Endothelial cell of umbilical vein (primary cell): ENCODE measurements around the gene MTREX. TPM values are rescaled to one million over a fixed set of nuclear protein-coding genes. Genes with fewer than 3 reads are reported as not detected.

Experiments used
- BruUV-seq: library from RNA; stranded (reverse); fragments of 400-500 nt; replicated peaks from 2 replicates; lab custom pipeline; 2021; lab: Mats Ljungman, UMichigan
- CTCF ChIA-PET: fragments of 300-600, 350-600 bp; sonication (Branson Sonifier 250); formaldehyde crosslinking; loops from one replicate; lab custom pipeline; 2021; ENCODE audit warnings: antibody characterized with exemption, inconsistent platforms; lab: Charles Lee
- POLR2A ChIA-PET: fragments of 300-600, 350-600 bp; sonication (Branson Sonifier 250); formaldehyde crosslinking; loops from one replicate; lab custom pipeline; 2021; ENCODE audit warnings: antibody characterized with exemption, inconsistent platforms; lab: Charles Lee
- DNase-seq: peaks from one replicate; pipeline ENCODE4 v3.0.0-alpha.2; 2011; ENCODE audit warnings: low read depth, low spot score
- FAIRE-seq: peaks from 2 replicates; lab custom pipeline; 2011; peaks lifted over from hg19 to GRCh38; lab: Jason Lieb, UNC
- H2AFZ ChIP-seq: 2 replicates; pipeline ENCODE4 v1.6.0; 2012; ENCODE audit warnings: low read depth, low read length, control low read depth, inconsistent platforms
- H3K27ac ChIP-seq: 2 replicates; pipeline ENCODE4 v1.5.1; 2011; ENCODE audit warnings: low read depth, mild to moderate bottlenecking, control low read depth, low read length, moderate library complexity; ENCODE audit not compliant: insufficient read depth
- H3K27me3 ChIP-seq, 2 experiments: 2 replicates each; pipeline versions ENCODE4 v1.6.0 to v1.6.1; 2011; ENCODE audit warnings: low read length in 2 of 2, mixed read lengths in 1 of 2; ENCODE audit not compliant: control insufficient read depth in 2 of 2, insufficient read depth in 2 of 2
- H3K36me3 ChIP-seq, 2 experiments: 2 replicates in 1 of 2; 3 replicates in 1 of 2; pipeline ENCODE4 v1.5.1; 2011; ENCODE audit warnings: low read length in 2 of 2, mild to moderate bottlenecking in 1 of 2, moderate library complexity in 1 of 2; ENCODE audit not compliant: control insufficient read depth in 2 of 2, insufficient read depth in 2 of 2; ENCODE audit errors: extremely low read depth in 1 of 2
- H3K4me1 ChIP-seq: 3 replicates; pipeline ENCODE4 v1.5.1; 2011; ENCODE audit warnings: mild to moderate bottlenecking, low read length; ENCODE audit not compliant: control insufficient read depth, insufficient read depth; ENCODE audit errors: extremely low read depth
- H3K4me2 ChIP-seq: 2 replicates; pipeline ENCODE4 v1.6.1; 2011; ENCODE audit warnings: low read length, control low read depth, mixed read lengths; ENCODE audit not compliant: insufficient read depth
- H3K4me3 ChIP-seq, 3 experiments: fragments of 200-600 bp in 1 of 3; sonication (generic), shearing (Covaris generic) in 1 of 3; replicated peaks in 1 of 3; 2 replicates each; pipeline ENCODE4 v1.5.1; 2011 to 2016; ENCODE audit warnings: control low read depth in 3 of 3, low read length in 3 of 3, mild to moderate bottlenecking in 2 of 3, inconsistent platforms in 1 of 3, low read depth in 1 of 3, moderate library complexity in 1 of 3; ENCODE audit not compliant: insufficient read depth in 1 of 3
- H3K79me2 ChIP-seq: 2 replicates; pipeline ENCODE4 v1.6.0; 2012; ENCODE audit warnings: low read length, inconsistent platforms; ENCODE audit not compliant: control insufficient read depth, insufficient read depth
- H3K9ac ChIP-seq: replicated peaks from 2 replicates; pipeline ENCODE3; 2011; ENCODE audit warnings: low read length, control low read depth; ENCODE audit not compliant: insufficient read depth; ENCODE audit errors: extremely low read depth
- H3K9me1 ChIP-seq: replicated peaks from 3 replicates; pipeline ENCODE4 v1.6.0; 2011; ENCODE audit warnings: mild to moderate bottlenecking, low read length; ENCODE audit not compliant: control insufficient read depth, insufficient read depth; ENCODE audit errors: extremely low read depth
- H3K9me3 ChIP-seq: replicated peaks from 2 replicates; pipeline ENCODE4 v1.5.1; 2012; ENCODE audit warnings: low read length, inconsistent platforms; ENCODE audit not compliant: control insufficient read depth, insufficient read depth
- H4K20me1 ChIP-seq: replicated peaks from 2 replicates; pipeline ENCODE3; 2011; ENCODE audit warnings: mild to moderate bottlenecking, low read length; ENCODE audit not compliant: control insufficient read depth, insufficient read depth; ENCODE audit errors: extremely low read depth
- CTCF ChIP-seq, 2 donors: IDR thresholded peaks; 1 replicate in 1 of 2; 2 replicates in 1 of 2; pipeline ENCODE4 v1.5.1; 2011; ENCODE audit warnings: low read length in 2 of 2, mild to moderate bottlenecking in 2 of 2, moderate library complexity in 2 of 2, control low read depth in 1 of 2, inconsistent platforms in 1 of 2, low read depth in 1 of 2; ENCODE audit not compliant: insufficient read depth in 1 of 2; ENCODE audit errors: extremely low read depth in 1 of 2
- EZH2 ChIP-seq: IDR thresholded peaks from 2 replicates; pipeline ENCODE4 v1.6.1; 2012; ENCODE audit warnings: borderline replicate concordance, low read depth, mild to moderate bottlenecking, moderate library complexity, low read length, inconsistent platforms; ENCODE audit not compliant: severe bottlenecking
- FOS ChIP-seq: IDR thresholded peaks from 2 replicates; pipeline ENCODE4 v1.6.1; 2011; ENCODE audit warnings: mild to moderate bottlenecking, low read length, moderate library complexity, borderline replicate concordance; ENCODE audit not compliant: insufficient read depth
- GATA2 ChIP-seq: IDR thresholded peaks from 2 replicates; pipeline ENCODE4 v1.7.0; 2011; ENCODE audit warnings: low read depth, mild to moderate bottlenecking, moderate library complexity, mixed read lengths, low read length; ENCODE audit not compliant: insufficient read length, insufficient read depth
- JUN ChIP-seq: IDR thresholded peaks from 2 replicates; pipeline ENCODE4 v1.6.1; 2011; ENCODE audit warnings: borderline replicate concordance, low read depth; ENCODE audit not compliant: insufficient read length, insufficient read depth
- MAX ChIP-seq: IDR thresholded peaks from 2 replicates; pipeline ENCODE4 v1.6.1; 2011; ENCODE audit not compliant: insufficient read depth, insufficient read length
- MYC ChIP-seq: IDR thresholded peaks from one replicate; pipeline ENCODE4 v1.6.1; 2011; ENCODE audit warnings: mild to moderate bottlenecking, low read depth, low read length
- POLR2A ChIP-seq: IDR thresholded peaks from 2 replicates; pipeline ENCODE4 v1.6.1; 2012; ENCODE audit warnings: low read depth, mild to moderate bottlenecking, control low read depth, low read length
- POLR2AphosphoS5 ChIP-seq: IDR thresholded peaks from 2 replicates; pipeline ENCODE4 v1.6.1; 2012; ENCODE audit warnings: low read depth, mild to moderate bottlenecking, control low read depth, low read length, moderate library complexity; ENCODE audit not compliant: insufficient read depth
- dilution Hi-C: fragments of 300-500 bp; cut with MboI; formaldehyde crosslinking; loops from one replicate; pipeline ENCODE4 v1.15.0; 2019; ENCODE audit warnings: low sequenced_read_pairs; ENCODE audit not compliant: extremely low pct_ligation_motif_present
- intact Hi-C: fragments of 100-400 bp; cut with micrococcal nuclease; formaldehyde crosslinking; loops from one replicate; pipeline ENCODE4 v1.10.0; 2022
- polyA plus RNA-seq, 4 experiments: library from polyadenylated mRNA; depleted of rRNA in 3 of 4; stranded (reverse) in 3 of 4; unstranded in 1 of 4; fragments of >200 nt; gene quantifications; 2 replicates each; pipeline versions ENCODE4 v1.2.1 to v1.2.3, GENCODE V29; 2011 to 2012; ENCODE audit warnings: missing spikeins in 1 of 4
- total RNA-seq: library from RNA; stranded (reverse); gene quantifications from 2 replicates; pipeline ENCODE4 v1.2.3, GENCODE V29; 2021

Gene MTREX
- total and polyA plus RNA-seq, 2 donors (not counting 3 experiments of a cell fraction or from before 2014, with no cell fraction given), result 9.8 to 76.3 TPM

DNA sequence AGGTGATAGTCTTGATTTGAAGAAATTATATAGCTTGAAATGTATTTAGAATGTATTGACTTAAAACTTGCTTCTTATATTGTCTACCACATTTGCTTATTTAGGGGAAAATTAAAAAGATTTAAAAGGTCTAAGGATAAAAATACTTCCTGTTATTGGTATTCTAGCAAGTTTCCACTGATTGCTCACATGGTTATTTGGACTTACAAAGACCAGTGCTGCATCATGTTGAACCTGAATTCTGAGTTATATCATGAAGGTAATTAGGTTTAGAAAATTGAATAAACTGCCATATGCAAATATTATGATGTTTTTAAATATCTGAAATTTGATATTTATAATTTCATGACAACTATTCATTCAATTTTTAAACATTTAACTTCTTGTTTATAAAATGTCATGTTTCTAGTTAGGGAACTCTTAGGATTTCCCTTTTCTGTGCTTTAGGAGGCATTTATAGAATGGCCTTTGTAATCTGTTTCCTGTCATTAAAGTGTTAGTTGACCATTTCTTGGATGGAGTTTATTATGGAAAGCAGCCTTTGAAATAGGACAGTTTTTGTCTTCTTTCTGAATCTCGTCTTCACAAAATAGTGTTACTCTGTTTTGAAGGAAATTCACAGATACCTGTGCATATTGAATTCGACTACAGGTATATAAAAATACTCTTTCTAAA lies 85.8 kb downstream of the MTREX start:
- no peak overlapping the region for H2AFZ ChIP-seq
- H3K9ac ChIP-seq, result no peak overlapping the region
- no TSS peak for BruUV-seq
- H3K4me1 ChIP-seq, result peaks cover 24% of the 10 kb centered on the region
- H3K36me3 ChIP-seq, result peaks cover 0 to 5% of the 10 kb centered on the region in 2 experiments
- H3K79me2 ChIP-seq, result no peaks in the 10 kb centered on the region
- dilution Hi-C loops (no loop called here), intact Hi-C loops (no loop called here)
- POLR2A ChIA-PET, result no interaction called here
- peak overlapping the region; percentile 44 for H3K4me2 ChIP-seq
- TF ChIP-seq FOS, result no peak
- no peak for TF ChIP-seq MYC
- TF ChIP-seq JUN, result no peak
- no peak for TF ChIP-seq POLR2AphosphoS5
- no peaks in the 10 kb centered on the region for H4K20me1 ChIP-seq
- H3K27ac ChIP-seq, result no peak overlapping the region
- DNase-seq, result peak; percentile 73
- no peaks in the 10 kb centered on the region for H3K9me1 ChIP-seq
- no peaks in the 10 kb centered on the region for H3K27me3 ChIP-seq
- CTCF ChIA-PET, result no interaction called here
- H3K4me3 ChIP-seq, result no peak overlapping the region
- no peaks in the 10 kb centered on the region for H3K9me3 ChIP-seq
- no peak for FAIRE-seq

DNA sequence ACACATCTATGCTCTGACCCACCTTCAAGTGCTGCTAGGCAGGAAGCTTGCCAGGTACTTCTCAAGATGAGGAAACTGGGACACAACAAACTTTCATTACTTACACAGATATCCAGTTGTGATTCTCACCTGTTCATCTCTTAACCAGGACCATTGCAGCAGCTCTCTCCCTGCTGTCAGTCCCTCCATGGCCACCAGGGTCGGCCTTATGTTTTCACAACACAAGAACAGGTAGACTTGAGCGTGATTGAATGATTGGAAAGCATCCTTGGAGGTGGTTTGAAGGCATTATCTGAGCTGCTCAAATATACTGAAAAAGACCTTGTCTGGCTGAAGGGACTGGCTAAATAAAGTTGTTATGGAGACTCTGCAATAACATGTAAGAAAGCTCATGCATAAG lies 94.4 kb downstream of the MTREX start:
- H3K27me3 ChIP-seq, result no peaks in the 10 kb centered on the region
- no peaks in the 10 kb centered on the region for H3K9me1 ChIP-seq
- dilution Hi-C loops (no loop called here), intact Hi-C loops (no loop called here)
- FAIRE-seq, result no peak
- H3K9ac ChIP-seq, result no peak overlapping the region
- no peak for TF ChIP-seq POLR2AphosphoS5
- no peak for TF ChIP-seq GATA2
- no peak for TF ChIP-seq POLR2A
- TF ChIP-seq CTCF (IDR thresholded peaks at IDR 0.05; ENCODE audit: extremely low read depth in 1 of 2, insufficient read depth in 1 of 2, low read depth in 1 of 2, low read length in 2 of 2), result peak in 1 of 2 donors; percentile 20
- TF ChIP-seq JUN, result no peak
- TF ChIP-seq FOS, result no peak
- TF ChIP-seq MAX, result no peak
- TF ChIP-seq EZH2, result no peak
- no peaks in the 10 kb centered on the region for H3K9me3 ChIP-seq
- peaks cover 4 to 15% of the 10 kb centered on the region in 2 experiments for H3K36me3 ChIP-seq
- POLR2A ChIA-PET, result interaction anchor here (0.6 kb wide), 1 partner anchor 36 kb away, joined by 4 read pairs; no protein-coding TSS in a partner anchor
- no peak overlapping the region for H3K27ac ChIP-seq
- H4K20me1 ChIP-seq, result no peaks in the 10 kb centered on the region
- H3K4me3 ChIP-seq, result no peak overlapping the region
- no peak for DNase-seq
- H2AFZ ChIP-seq, result no peak overlapping the region
- CTCF ChIA-PET, result interaction anchor here (0.6 to 1.6 kb wide), 11 partner anchors 8 to 290 kb away, joined by 3 to 11 read pairs (median 3); no protein-coding TSS in a partner anchor
- no peak overlapping the region for H3K4me2 ChIP-seq
- H3K4me1 ChIP-seq, result no peaks in the 10 kb centered on the region
- no peaks in the 10 kb centered on the region for H3K79me2 ChIP-seq
- no TSS peak for BruUV-seq
